Amniotic epithelial cell (primary cell): Measurements from ENCODE around the gene PTH2.
"Not testable (repeated sequence)": the region's sequence is repeated elsewhere in the genome, so short reads cannot be mapped to it uniquely, and the experiment has no call there.

Source experiments
- DNase-seq: peaks from one replicate; pipeline ENCODE4 v3.0.0-alpha.2; 2010; ENCODE audit warnings: low read depth

The PTH2 gene

GRCh38 chr19:49423071-49423984 lies at the start of gene PTH2:
Gene PTH2 (minus strand): TSS chr19:49423441. CDS start chr19:49423339, 102 bp downstream.
- DNase-seq = no peak

GRCh38 chr19:49472936-49473335 lies 49.7 kb upstream of the PTH2 start:
- no peak for DNase-seq

GRCh38 chr19:49470615-49470978 lies 47.4 kb upstream of the PTH2 start:
- DNase-seq = no peak

- DNase-seq = no peak
Observed at GRCh38 chr19:49469828-49470614, 46.8 kb upstream of the PTH2 start.

GRCh38 chr19:49468746-49469447 lies 45.7 kb upstream of the PTH2 start:
- DNase-seq = no peak

- no peak for DNase-seq
Observed at GRCh38 chr19:49468199-49468598, 45.0 kb upstream of the PTH2 start.

GRCh38 chr19:49465371-49465770 lies 42.1 kb upstream of the PTH2 start:
- DNase-seq = no peak

- no peak for DNase-seq
Observed at GRCh38 chr19:49463960-49464740, 40.9 kb upstream of the PTH2 start.

- DNase-seq = no peak
Observed at GRCh38 chr19:49462492-49462891, 39.3 kb upstream of the PTH2 start.

GRCh38 chr19:49461656-49462055 lies 38.4 kb upstream of the PTH2 start:
- no peak for DNase-seq

GRCh38 chr19:49461130-49461529 lies 37.9 kb upstream of the PTH2 start:
- DNase-seq = not testable (repeated sequence)

- DNase-seq = no peak
Observed at GRCh38 chr19:49459388-49459787, 36.1 kb upstream of the PTH2 start.

- DNase-seq = no peak
Observed at GRCh38 chr19:49458567-49458903, 35.3 kb upstream of the PTH2 start.

GRCh38 chr19:49456326-49456725 lies 33.1 kb upstream of the PTH2 start:
- no peak for DNase-seq

- no peak for DNase-seq
Observed at GRCh38 chr19:49455773-49456172, 32.5 kb upstream of the PTH2 start.

GRCh38 chr19:49453757-49454240 lies 30.6 kb upstream of the PTH2 start:
- no peak for DNase-seq

GRCh38 chr19:49453013-49453756 lies 29.9 kb upstream of the PTH2 start, which contains the start of gene ALDH16A1:
Gene ALDH16A1 (plus strand): TSS chr19:49453225. CDS start chr19:49453332, 107 bp downstream.
- peak; percentile 95 for DNase-seq

- peak; percentile 99 for DNase-seq
Observed at GRCh38 chr19:49451430-49452181, 28.4 kb upstream of the PTH2 start, which contains the start of gene PIH1D1. Gene PIH1D1 (minus strand): TSS chr19:49451814. CDS start chr19:49451574, 240 bp downstream.

- DNase-seq = no peak
Observed at GRCh38 chr19:49450405-49450804, 27.2 kb upstream of the PTH2 start.

- DNase-seq = no peak
Observed at GRCh38 chr19:49448432-49448786, 25.2 kb upstream of the PTH2 start.
